Glomerular visceral epithelial cell (primary cell): ENCODE measurements around the gene OR10G7.

Experiments
- DNase-seq: peaks from one replicate; pipeline ENCODE4 v3.0.0-alpha.2; 2016; ENCODE audit errors: extremely low spot score

The OR10G7 gene

GRCh38 chr11:124041254-124041653 is at the start of gene OR10G7:
TSS of gene OR10G7 (minus strand) at chr11:124041325. CDS start at chr11:124039001, 2,324 bp downstream.
- no peak for DNase-seq

GRCh38 chr11:124085997-124086846 is 45.1 kb upstream of the OR10G7 start:
- DNase-seq = no peak

GRCh38 chr11:124085583-124085982 is 44.5 kb upstream of the OR10G7 start:
- DNase-seq = no peak

GRCh38 chr11:124082371-124082770 is 41.2 kb upstream of the OR10G7 start:
- no peak for DNase-seq

GRCh38 chr11:124081483-124081882 is 40.4 kb upstream of the OR10G7 start:
- DNase-seq = no peak

- no peak for DNase-seq
These were observed 39.3 kb upstream of the OR10G7 start for GRCh38 chr11:124080327-124081001.

GRCh38 chr11:124079631-124080326 is 38.7 kb upstream of the OR10G7 start:
- DNase-seq = no peak

GRCh38 chr11:124078591-124078990 is 37.5 kb upstream of the OR10G7 start:
- DNase-seq = no peak

GRCh38 chr11:124077266-124077665 is 36.1 kb upstream of the OR10G7 start:
- no peak for DNase-seq

GRCh38 chr11:124075841-124076651 is 34.9 kb upstream of the OR10G7 start:
- DNase-seq = no peak

GRCh38 chr11:124075492-124075840 is 34.3 kb upstream of the OR10G7 start:
- no peak for DNase-seq

- DNase-seq = no peak
These were observed 33.4 kb upstream of the OR10G7 start for GRCh38 chr11:124074554-124074953.

GRCh38 chr11:124072147-124072546 is 31.0 kb upstream of the OR10G7 start:
- no peak for DNase-seq

- DNase-seq = no peak
These were observed 30.5 kb upstream of the OR10G7 start for GRCh38 chr11:124071623-124071948.

- peak; percentile 67 for DNase-seq
These were observed 29.9 kb upstream of the OR10G7 start for GRCh38 chr11:124070915-124071622.

GRCh38 chr11:124069429-124070401 is 28.6 kb upstream of the OR10G7 start:
- peak; percentile 30 for DNase-seq

GRCh38 chr11:124068601-124069110 is 27.5 kb upstream of the OR10G7 start:
- DNase-seq = no peak

- no peak for DNase-seq
These were observed 11.8 kb upstream of the OR10G7 start for GRCh38 chr11:124052966-124053365.

- DNase-seq = no peak
These were observed 9.6 kb upstream of the OR10G7 start for GRCh38 chr11:124050748-124051147.

GRCh38 chr11:124043420-124043819 is 2.3 kb upstream of the OR10G7 start:
- DNase-seq = no peak
